HG02973 (cell line): ENCODE data around the gene TSPAN15.

Experiments
- ATAC-seq: cut with Tn5 transposase; IDR thresholded peaks from one replicate; pipeline ENCODE4 v1.9.1; 2021; ENCODE audit warnings: moderate library complexity; ENCODE audit not compliant: unreplicated experiment

The TSPAN15 gene

GRCh38 chr10:69499726-69500689 is 48.7 kb downstream of the TSPAN15 start:
- ATAC-seq: no peak

- no peak for ATAC-seq
Measured at GRCh38 chr10:69500864-69501468, 49.7 kb downstream of the TSPAN15 start.

- no peak for ATAC-seq
Measured at GRCh38 chr10:69501657-69502056, 50.4 kb downstream of the TSPAN15 start.

- ATAC-seq: no peak
Measured at GRCh38 chr10:69502589-69502988, 51.3 kb downstream of the TSPAN15 start.

- ATAC-seq: no peak
Measured at GRCh38 chr10:69503001-69503895, 52.0 kb downstream of the TSPAN15 start.

GRCh38 chr10:69503896-69504265 is 52.6 kb downstream of the TSPAN15 start:
- no peak for ATAC-seq

GRCh38 chr10:69504576-69505250 is 53.4 kb downstream of the TSPAN15 start:
- no peak for ATAC-seq

GRCh38 chr10:69505636-69506318 is 54.5 kb downstream of the TSPAN15 start:
- ATAC-seq: no peak

- no peak for ATAC-seq
Measured at GRCh38 chr10:69506487-69506833, 55.2 kb downstream of the TSPAN15 start.

- no peak for ATAC-seq
Measured at GRCh38 chr10:69506834-69507713, 55.8 kb downstream of the TSPAN15 start.

- ATAC-seq: no peak
Measured at GRCh38 chr10:69508738-69509340, 57.6 kb downstream of the TSPAN15 start.

GRCh38 chr10:69512901-69513300 is 61.6 kb downstream of the TSPAN15 start:
- ATAC-seq: no peak

GRCh38 chr10:69513617-69514016 is 62.4 kb downstream of the TSPAN15 start:
- no peak for ATAC-seq

- no peak for ATAC-seq
Measured at GRCh38 chr10:69515699-69516259, 64.5 kb downstream of the TSPAN15 start.

GRCh38 chr10:69516316-69516715 is 65.1 kb downstream of the TSPAN15 start:
- ATAC-seq: no peak

GRCh38 chr10:69516796-69517195 is 65.5 kb downstream of the TSPAN15 start:
- ATAC-seq: no peak

GRCh38 chr10:69517271-69517848 is 66.1 kb downstream of the TSPAN15 start:
- ATAC-seq: no peak

GRCh38 chr10:69527961-69528360 is 76.7 kb downstream of the TSPAN15 start:
- no peak for ATAC-seq
